Psoas muscle (tissue), 8 donors: Measurements from ENCODE around the gene PTGR2. TPM values are rescaled to one million over a fixed set of nuclear protein-coding genes. Genes with fewer than 3 reads are reported as not detected.

ENCODE experiments used
- ATAC-seq, 4 donors: fragments of 200-7000 bp; cut with Tn5 transposase; one replicate each; pipeline ENCODE4 v1.9.1; 2020; ENCODE audit warnings: moderate library complexity in 3 of 4, mild to moderate bottlenecking in 2 of 4
- DNase-seq, 2 donors: peaks; one replicate each; pipeline ENCODE4 v3.0.0-alpha.2; 2020
- H3K27ac ChIP-seq: fragments of 200-600 bp; one replicate; pipeline ENCODE4 v1.8.0; 2022
- H3K27me3 ChIP-seq, 3 donors: fragments of 200-600 bp in 1 of 3; one replicate each; pipeline versions ENCODE4 v1.6.1 to v1.8.0; 2013 to 2022; ENCODE audit warnings: low read length in 2 of 3, mild to moderate bottlenecking in 2 of 3, moderate library complexity in 1 of 3; ENCODE audit not compliant: insufficient read depth in 3 of 3
- H3K36me3 ChIP-seq, 2 donors: fragments of 200-600 bp in 1 of 2; one replicate each; pipeline versions ENCODE4 v1.6.1 to v1.8.0; 2013 to 2022; ENCODE audit warnings: low read depth in 1 of 2, mild to moderate bottlenecking in 1 of 2, moderate library complexity in 1 of 2; ENCODE audit not compliant: insufficient read depth in 1 of 2
- H3K4me1 ChIP-seq: fragments of 200-600 bp; one replicate; pipeline ENCODE4 v1.8.0; 2022
- H3K4me3 ChIP-seq: fragments of 200-600 bp; one replicate; pipeline ENCODE4 v1.8.0; 2022; ENCODE audit warnings: mild to moderate bottlenecking
- H3K9me3 ChIP-seq: fragments of 200-600 bp; one replicate; pipeline ENCODE4 v1.8.0; 2022
- WGBS, 3 donors: extraction: QIAGEN DNeasy Blood & Tissue Kit; methylation state at CpG; one replicate each; pipeline versions ENCODE4 v1.1.6 to v1.1.7; 2013; 5-methylcytosine and 5-hydroxymethylcytosine counted together
- intact Hi-C, 2 donors: fragments of 100-400 bp; cut with DNase I; formaldehyde crosslinking; loops; one replicate each; pipeline versions ENCODE4 v1.11.0 to v1.14.2; 2022
- polyA plus RNA-seq, 3 donors: library from polyadenylated mRNA; stranded (reverse); fragments of 200-250 nt; gene quantifications; one replicate each; pipeline ENCODE4 v1.2.3, GENCODE V29; 2013
- total RNA-seq, 4 donors: library from RNA; stranded (reverse); fragmentation: NEBNext Ultra II Directional in 2 of 4; extraction: Animal tissue kit (Norgen Biotek cat#: 25700) in 2 of 4; gene quantifications; one replicate each; pipeline versions ENCODE4 v1.2.1 to v1.2.4, GENCODE V29; 2021 to 2023
- TF ChIP-seq, protein P1 (sequence below): fragments of 200-600 bp; IDR thresholded peaks from one replicate; pipeline ENCODE4 v1.8.0; 2022; ENCODE audit warnings: antibody characterized with exemption
- donor health status: healthy with polysubstance abuse.
- donor health status: DM: no; HTN: no; CAD: no; lungs with moderate emphysema.
- donor health status: Bipolar disorder and iron deficiency.
- donor health status: healthy.
- donor health status: DM: yes; HTN: yes; CAD: no.
- donor health status: DM: no; HTN: no; CAD: no.
- donor health status: DM: no; HTN: no; CAD: no.
- donor health status: DM: yes; HTN: yes; CAD: no.

The PTGR2 gene
- total and polyA plus RNA-seq, 7 donors: 7.9 to 23.8 (median 12.3) TPM

DNA sequence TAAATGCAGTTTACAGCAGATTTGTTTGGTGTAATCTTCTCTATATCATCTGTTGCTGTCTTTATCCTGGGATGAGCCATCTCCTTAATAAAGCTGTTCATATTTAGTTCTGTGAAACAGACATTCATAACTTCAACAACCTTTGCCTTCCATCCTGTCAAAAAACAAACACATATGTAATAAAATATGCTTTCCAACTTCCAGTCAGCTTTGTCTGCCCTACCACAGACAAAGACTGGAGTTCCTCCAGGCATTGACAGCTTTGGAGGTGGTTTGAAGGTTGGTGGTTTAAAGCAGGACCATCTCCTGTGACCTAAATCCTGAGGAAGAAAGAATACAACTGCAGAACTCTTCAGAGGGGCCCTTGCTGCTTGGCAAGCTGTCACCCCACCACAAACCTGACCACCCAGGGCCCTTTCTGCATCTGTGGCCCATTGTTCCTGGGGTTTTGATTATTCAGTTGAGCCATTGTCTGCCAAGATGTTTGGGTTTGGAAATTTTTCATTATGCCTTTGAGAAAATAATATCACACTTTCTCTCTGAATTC lies 28.2 kb upstream of the PTGR2 start:
- ATAC-seq (no peak), DNase-seq (no peak)
- H3K27me3 ChIP-seq: no peaks in the 10 kb centered on the region
- intact Hi-C loops: loop anchor here in 1 of 2 donors (5.0 kb wide), 1 partner anchor 36 kb away; no protein-coding TSS in a partner anchor
- TF ChIP-seq, protein P1, sequence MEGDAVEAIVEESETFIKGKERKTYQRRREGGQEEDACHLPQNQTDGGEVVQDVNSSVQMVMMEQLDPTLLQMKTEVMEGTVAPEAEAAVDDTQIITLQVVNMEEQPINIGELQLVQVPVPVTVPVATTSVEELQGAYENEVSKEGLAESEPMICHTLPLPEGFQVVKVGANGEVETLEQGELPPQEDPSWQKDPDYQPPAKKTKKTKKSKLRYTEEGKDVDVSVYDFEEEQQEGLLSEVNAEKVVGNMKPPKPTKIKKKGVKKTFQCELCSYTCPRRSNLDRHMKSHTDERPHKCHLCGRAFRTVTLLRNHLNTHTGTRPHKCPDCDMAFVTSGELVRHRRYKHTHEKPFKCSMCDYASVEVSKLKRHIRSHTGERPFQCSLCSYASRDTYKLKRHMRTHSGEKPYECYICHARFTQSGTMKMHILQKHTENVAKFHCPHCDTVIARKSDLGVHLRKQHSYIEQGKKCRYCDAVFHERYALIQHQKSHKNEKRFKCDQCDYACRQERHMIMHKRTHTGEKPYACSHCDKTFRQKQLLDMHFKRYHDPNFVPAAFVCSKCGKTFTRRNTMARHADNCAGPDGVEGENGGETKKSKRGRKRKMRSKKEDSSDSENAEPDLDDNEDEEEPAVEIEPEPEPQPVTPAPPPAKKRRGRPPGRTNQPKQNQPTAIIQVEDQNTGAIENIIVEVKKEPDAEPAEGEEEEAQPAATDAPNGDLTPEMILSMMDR: no peak
- no peak overlapping the region for H3K27ac ChIP-seq
- H3K36me3 ChIP-seq: no peaks in the 10 kb centered on the region
- no peak overlapping the region for H3K4me3 ChIP-seq
- H3K9me3 ChIP-seq: no peaks in the 10 kb centered on the region
- H3K4me1 ChIP-seq: peaks cover 12% of the 10 kb centered on the region

DNA sequence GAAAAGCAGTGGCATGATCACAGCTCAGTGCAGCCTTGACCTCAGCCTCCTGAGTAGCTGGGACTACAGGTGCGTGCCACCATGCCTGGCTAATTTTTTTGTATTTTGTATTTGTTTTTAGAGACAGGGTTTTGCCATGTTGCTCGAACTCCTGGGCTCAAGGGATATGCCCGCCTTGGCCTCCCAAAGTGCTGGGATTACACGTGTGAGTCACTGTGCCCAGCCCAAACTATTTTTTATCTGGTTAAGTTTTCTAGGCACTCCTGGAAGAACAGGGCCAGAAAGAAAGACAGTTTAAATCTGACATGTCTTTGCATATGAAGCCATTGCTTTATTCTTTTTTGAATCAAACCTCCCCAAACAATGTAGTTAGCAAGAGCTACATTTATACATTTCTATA lies 27.5 kb upstream of the PTGR2 start:
- intact Hi-C loops: loop anchor here (2.0 to 5.0 kb wide), 2 partner anchors 37 to 95 kb away; no protein-coding TSS in a partner anchor
- TF ChIP-seq, protein P1: no peak
- Histone ChIP-seq H3K4me3 (no peak overlapping the region), H3K4me1 (peaks cover 12% of the 10 kb centered on the region), H3K27me3 (no peaks in the 10 kb centered on the region), H3K9me3 (no peaks in the 10 kb centered on the region), H3K27ac (no peak overlapping the region), H3K36me3 (no peaks in the 10 kb centered on the region)
- no peak for ATAC-seq
- WGBS, 3 donors: 72 to 92% (median 78%) methylated on average over 4 of the region's 4 CpGs
- DNase-seq: no peak

DNA sequence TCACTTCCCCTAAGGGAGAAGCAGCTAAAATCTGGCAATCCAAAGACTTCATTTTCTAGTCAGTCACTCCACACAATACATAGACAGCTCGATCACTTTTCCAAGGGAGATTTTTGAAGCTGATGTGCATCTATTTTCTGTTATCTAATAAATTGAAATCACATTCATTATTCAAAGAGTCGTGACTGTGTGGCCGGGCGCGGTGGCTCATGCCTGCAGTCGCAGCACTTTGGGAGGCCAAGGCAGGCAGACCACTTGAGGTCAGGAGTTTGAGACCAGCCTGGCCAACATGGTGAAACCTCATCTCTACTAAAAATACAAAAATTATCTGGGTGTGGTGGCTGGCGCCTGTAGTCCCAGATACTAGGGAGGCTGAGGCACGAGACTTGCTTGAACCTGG lies 27.1 kb upstream of the PTGR2 start:
- no peaks in the 10 kb centered on the region for H3K9me3 ChIP-seq
- no peak overlapping the region for H3K27ac ChIP-seq
- no peaks in the 10 kb centered on the region for H3K27me3 ChIP-seq
- WGBS, 3 donors: 82 to 91% (median 90%) methylated on average over 8 of the region's 8 CpGs
- no peak for DNase-seq
- TF ChIP-seq, protein P1: no peak
- intact Hi-C loops: loop anchor here (2.0 to 5.0 kb wide), 2 partner anchors 37 to 96 kb away; no protein-coding TSS in a partner anchor
- no peak for ATAC-seq
- no peaks in the 10 kb centered on the region for H3K36me3 ChIP-seq
- no peak overlapping the region for H3K4me3 ChIP-seq
- H3K4me1 ChIP-seq: peaks cover 12% of the 10 kb centered on the region

DNA sequence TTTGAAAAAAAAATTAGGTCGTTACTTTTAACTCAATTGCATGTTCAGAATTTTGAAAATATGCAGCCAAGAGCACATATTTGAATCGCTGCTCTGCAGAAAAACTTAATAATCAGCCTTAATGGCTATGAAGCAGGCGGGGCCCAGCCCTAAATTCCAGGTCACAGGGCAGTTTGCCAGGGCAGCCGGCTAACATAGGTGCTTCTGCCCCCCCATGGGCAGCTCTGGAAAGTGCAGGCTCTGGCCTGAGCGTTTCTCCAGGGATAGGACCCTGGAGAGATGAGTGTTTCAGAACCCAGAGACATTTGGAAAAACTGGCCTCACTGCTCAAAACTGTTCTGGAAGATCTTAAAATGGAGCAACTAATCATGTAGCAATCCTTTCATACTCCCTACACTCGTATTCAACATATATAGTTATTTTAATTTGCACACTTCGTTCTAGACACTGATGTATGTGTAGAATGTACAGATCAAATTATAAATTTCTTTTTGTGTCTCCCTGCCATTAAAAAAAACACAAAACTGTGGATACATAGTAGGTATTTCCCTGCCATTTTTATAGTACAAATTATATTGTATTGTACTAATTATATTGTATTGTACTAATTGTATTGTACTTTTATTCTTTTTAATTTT lies 26.0 kb upstream of the PTGR2 start:
- intact Hi-C loops: loop anchor here (1.0 to 2.0 kb wide), 3 partner anchors 97 to 102 kb away; no protein-coding TSS in a partner anchor
- TF ChIP-seq, protein P1: peak; percentile 95
- peaks cover 12% of the 10 kb centered on the region for H3K4me1 ChIP-seq
- H3K27me3 ChIP-seq: no peaks in the 10 kb centered on the region
- ATAC-seq (peak; percentile 94 to 99 (median 98)), DNase-seq (peak; percentile 92 to 96)
- WGBS, 3 donors: 11 to 12% (median 11%) methylated on average over 7 of the region's 7 CpGs
- H3K36me3 ChIP-seq: no peaks in the 10 kb centered on the region
- no peak overlapping the region for H3K4me3 ChIP-seq
- H3K27ac ChIP-seq: no peak overlapping the region
- H3K9me3 ChIP-seq: no peaks in the 10 kb centered on the region
